Fibroblast of upper back skin (primary cell): ENCODE results near the gene LRFN2.

Experiments
- DNase-seq: peaks from one replicate; pipeline ENCODE4 v3.0.0-alpha.2; 2013

Gene LRFN2

DNA sequence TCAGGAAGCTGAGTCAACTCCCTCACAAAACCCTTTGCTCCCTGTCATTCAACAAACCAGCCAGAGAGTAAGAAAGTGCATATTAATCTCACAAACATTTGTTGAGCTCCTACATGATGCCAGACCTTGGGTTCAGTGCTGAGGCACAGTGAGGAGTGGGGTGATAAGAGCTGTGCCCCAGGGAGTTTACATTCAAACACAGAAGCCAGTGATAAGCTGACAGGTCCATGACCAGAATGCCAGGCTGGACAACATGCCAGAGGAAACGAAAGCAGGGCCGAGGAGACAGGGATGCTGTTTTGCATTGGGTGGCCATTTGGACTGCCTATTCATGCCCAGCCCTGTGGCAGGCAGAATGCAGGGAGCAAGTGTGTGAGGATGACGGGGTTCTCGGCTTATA, 76.7 kb downstream of the LRFN2 start:
- no peak for DNase-seq

DNA sequence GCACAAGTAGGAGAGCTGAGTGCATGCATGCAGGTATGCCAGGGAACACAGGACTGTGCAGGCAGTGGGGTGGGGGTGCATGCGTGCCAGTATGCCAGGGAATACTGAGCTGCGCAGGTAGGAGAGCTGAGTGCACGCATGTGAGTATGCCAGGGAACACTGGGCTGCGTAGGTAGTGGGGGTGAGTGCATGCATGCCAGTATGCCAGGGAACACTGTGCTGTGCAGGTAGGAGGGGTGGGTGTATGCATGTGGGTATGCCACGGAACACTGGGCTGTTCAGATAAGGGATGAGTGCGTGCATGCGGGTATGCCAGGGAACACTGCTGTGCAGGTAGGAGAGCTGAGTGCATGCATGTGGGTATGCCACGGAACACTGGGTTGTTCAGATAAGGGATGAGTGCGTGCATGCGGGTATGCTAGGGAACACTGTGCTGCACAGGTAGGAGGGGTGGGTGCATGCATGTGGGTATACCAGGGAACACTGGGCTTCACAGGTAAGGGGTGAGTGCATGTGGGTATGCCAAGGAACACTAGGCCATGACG, 77.4 kb downstream of the LRFN2 start:
- DNase-seq, result no peak

DNA sequence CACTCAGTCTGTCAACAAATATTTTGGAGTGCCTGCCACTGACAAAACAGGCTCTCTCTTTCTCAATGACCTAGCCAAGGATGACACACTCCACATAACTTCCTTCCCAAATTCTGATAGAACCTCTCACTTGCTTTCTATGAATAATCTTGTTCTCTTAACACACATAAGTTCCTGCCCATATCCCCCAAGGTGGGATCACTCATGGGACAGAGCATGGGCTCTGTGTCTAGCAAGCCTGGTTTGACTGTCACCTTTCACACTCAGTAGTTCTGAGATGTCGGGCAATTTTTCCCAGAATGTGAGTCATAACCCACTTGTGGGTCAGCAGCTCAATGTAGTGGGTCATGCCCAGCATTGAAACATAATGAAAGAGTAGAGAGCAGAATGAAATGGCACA, 78.1 kb downstream of the LRFN2 start:
- DNase-seq, result no peak

DNA sequence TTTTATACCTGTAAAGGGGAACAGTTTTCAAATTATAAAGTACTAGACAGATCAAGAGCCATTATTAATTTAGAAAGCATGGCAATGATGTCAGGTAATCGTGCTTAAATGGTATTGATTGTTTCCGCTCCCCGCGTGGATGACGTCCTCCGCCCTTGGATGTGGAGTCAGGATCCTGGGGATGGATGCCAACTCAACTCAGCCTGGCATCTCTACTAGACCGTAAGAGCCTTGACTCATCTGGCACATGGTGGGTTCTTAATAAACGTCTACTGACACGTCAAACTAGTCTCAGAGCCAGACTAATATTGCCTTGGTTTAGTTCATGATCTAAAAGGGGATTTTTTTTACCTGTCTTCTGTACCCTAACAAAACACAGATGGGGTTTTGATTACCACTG, 80.2 kb downstream of the LRFN2 start:
- no peak for DNase-seq

DNA sequence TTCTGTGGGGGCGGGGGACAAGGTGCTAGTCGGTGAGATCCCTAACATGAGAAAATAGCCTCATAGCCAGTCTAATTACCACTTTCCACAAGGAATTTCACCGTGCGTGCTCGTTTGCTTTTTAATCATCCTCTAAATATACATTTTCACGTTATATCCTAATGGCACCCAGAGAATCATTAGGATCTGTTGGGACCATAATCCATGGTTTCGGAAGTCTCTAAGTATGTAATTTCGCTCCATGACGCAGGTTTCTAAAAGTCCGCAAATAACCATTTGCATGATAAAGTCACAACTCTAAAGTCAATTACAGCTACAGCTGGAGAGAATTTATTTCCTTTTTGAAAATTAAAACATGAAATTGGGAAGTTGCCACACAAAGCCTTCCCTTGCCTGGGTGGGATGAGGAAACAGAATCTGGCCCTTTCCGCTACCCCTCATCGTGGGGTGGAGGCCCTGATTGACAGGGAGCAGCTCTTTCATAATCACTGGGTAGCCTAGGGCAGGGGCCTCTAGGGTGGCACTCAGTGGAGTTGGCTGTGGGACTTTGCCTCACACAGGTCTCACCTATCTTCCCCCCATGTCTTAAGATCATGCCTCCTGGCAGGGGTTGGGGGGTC, 81.9 kb downstream of the LRFN2 start:
- no peak for DNase-seq

DNA sequence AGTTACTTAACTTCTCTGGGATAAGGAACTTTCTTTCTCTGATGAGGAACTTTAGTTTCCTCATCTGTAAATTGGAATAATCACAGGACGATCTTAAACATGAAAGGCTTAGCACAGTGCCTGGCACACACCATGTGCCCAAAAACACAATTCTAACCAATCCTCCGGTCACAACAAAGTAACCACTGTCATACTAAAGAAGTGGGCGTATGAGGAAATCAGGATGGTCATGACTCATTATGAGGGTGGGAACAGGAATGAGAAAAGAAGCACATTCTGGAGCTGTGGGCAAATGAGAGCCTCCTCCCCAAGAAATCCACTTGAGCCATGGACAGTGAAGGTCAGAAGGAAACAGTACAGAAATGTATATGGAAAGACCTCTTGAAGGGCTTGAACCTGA, 82.9 kb downstream of the LRFN2 start:
- no peak for DNase-seq

DNA sequence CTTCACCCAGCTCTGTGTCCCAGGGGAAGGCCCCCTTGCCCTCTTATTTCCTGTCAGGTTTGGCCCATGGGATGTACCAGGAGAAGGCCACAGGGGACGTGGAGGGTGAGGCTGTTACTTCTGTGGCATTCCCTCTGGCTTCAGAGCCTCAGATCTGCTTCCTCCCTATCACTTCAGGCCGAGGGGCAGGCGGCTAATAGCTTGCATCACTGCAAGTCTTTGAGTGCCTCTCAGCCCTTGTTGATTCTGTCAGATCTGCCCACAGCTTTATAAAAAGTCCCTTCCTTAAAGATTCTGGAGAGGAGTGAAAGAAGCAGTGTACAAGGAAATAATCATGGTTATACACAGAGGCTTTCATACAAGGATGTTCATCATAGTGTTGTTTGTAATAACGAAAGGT, 86.9 kb downstream of the LRFN2 start:
- no peak for DNase-seq

DNA sequence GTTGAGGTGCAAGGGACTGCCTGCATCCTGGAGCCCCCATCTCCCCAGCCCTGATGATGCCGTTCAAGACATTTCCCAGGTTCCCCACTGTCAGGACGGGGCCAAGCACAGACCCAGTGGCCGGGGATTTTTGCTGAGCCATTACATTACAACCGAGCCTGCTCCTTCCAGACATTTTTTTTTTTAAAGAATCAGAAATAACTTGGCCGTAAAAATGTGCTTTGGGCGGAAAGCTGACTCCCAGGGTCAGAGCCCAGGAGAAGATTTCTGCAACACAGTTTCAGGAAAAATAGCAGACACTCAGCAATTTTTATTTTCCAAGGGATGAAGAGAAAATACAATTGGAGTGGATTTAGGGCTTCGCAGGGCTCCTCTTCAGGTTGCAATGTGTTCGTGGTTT, 87.9 kb downstream of the LRFN2 start:
- DNase-seq, result no peak

DNA sequence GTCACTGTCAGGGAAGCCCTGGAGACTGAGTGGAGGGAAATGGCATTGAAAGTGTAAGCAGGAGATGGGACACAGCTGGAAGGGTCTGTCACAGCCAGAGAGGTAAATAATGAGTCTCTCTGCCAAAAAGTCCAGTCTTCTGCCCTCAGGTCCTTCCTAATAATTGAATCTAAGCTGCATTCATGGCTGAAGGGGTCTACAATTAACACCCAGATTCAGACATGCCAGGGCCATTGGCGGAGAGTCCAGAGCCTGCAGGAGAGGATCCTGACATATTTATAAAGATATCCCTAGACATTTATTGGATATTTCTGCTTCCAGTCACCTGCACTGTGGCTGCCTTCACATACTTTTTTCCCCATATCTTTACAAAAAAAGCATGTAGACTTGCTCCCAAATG, 89.0 kb downstream of the LRFN2 start:
- DNase-seq, result no peak

DNA sequence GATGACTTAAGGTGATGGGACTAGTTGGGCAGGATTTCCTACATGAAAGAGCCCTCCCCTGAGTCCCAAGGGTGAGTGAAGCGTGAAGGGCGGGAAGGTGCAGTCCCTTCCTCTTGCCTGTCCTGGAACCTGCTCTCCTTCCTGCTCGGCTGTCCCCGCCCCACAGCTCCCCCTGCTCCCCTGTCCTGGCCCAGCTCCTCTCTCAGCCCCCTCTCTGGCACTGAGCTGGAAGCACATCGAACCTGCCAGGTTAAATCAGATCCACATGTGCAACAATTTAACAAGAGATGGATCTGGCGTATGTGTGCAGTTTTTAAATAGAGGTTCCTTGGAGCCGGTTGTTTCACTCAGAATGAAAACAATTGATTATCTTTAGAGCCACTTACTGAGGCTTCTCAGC, 95.0 kb downstream of the LRFN2 start:
- DNase-seq, result no peak

DNA sequence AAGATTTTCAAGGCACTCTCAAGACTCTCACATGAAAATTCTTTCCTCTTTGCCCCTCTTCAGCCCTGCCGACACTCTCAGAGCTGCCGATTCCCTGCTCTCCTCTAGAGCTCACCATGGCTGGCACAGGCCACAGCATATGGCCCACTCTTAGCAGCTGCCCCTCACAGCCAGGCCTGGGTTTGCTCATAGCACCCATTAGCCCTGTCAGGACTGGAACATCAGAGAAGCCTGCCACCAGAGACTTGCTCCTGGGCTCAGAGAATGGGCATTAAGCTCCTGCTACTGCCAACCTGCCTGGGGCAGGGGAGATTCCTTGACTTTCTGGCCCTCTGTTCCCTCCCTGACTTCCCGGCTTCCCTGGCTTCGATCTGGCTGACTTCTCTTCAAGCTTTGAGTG, 96.7 kb downstream of the LRFN2 start:
- DNase-seq, result no peak

DNA sequence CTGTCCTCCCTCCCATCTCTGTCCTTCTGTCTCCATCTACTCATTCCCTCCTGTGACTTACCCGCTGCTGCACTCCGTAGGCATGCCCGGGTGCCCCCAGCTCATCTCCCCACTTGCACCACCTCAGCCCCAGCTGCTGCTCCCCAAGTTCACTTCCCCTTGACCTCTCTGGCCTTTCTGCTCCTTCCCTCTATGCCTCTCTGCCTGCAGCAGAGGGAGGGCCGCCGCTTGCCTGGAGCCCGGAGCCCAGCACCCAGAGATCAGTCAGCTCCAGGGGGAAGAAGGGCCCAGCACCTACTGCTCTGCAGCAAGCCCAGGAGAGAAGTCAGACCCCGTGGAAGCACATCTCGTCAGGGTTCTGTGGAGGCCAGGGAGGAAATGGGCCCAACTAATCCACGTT, 97.4 kb downstream of the LRFN2 start:
- no peak for DNase-seq

DNA sequence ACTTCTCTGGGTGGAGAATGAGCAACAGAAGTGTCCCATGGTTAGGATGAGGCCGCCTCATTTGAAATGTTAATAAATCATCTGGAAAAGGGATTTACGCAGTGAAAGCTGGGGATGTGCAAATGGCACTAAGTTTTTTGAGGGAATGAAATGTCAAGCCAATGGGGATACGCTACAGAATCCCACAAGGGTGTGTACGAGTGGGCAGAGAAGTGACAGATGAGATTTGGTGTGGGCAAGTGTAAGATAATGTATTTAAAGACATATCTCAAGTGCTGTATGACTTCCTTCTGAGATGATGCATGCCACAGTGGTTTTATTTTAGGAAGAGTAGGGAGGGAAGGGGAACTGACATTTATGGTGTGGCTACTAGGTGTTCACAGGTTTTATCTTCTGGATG, 100.6 kb downstream of the LRFN2 start:
- DNase-seq, result no peak

DNA sequence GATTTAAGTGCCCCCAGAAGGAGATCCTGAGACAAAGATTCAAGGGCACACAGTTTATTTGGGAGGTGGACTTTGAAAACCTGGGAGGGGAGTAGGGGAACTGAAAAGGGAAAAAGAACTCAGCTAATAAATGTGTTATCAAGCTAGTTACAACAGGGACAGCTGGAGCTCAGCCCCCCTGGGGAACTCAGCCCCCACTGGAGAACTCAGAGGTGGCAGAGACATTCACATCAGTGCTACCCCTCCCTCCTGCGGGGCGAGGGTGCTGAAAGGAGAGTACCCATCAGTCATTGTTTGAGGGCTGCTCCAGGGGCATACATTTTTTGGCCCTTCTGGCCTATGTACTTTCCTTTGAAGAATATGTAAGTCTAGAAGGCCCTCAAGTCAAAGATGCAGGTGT, 101.4 kb downstream of the LRFN2 start:
- no peak for DNase-seq

DNA sequence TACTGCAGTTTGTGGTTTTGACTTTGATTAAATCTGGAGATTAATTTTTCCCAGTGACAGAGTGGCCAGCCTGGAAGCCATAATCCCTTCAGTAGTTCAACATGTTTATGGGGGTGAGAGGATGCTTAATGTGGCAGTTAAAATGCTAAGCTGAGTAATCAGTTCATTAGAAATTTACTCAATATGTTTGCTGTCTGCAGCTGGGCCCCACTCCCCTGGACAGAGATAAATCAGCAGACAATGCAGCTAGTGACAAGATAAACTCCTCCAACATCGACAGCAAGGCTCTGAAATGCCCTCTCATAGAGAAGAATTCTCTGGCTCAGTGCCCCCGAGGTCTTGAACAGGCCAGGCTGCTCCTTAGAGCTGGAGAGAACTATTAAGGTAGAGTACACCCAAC, 101.9 kb downstream of the LRFN2 start:
- DNase-seq, result no peak

DNA sequence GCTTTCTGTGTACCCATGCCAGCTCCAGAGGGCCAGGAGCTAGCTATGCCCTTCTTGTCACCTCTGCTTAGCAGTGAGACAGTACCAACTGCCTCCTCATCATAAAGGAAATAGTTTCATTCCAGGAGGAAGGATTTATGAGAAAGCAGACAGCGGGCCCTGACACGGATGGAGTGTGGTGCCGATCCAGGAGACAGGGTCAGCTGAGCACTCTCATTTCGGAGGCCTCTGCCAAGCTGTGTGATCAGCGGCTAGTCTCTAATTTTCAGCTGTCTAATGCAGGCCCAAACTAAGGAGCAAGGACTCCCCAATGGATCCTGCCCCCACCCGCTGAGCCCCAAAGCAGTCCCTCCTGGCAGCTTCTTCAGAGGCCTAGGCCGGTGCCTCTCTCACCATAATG, 103.1 kb downstream of the LRFN2 start:
- no peak for DNase-seq

DNA sequence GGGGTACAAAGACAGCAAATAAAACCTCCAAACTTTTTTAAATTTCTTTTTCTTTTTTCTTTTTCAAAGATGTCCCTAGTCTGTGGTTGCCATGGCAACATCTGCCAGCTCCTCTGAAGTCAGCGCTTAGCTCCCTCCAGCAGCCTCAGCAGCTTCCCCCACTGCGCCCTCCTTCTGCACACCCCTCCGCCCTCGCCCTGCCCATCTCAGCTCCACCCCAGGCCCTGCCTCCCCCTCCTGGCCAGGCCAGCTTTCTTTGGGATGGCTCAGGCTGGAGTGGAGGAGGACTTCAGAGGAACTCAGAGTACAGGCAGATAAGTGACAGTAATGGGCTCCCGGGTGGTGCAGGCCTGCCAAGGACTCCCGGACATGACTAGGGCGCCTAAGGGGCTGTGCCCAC, 104.6 kb downstream of the LRFN2 start:
- DNase-seq, result no peak

DNA sequence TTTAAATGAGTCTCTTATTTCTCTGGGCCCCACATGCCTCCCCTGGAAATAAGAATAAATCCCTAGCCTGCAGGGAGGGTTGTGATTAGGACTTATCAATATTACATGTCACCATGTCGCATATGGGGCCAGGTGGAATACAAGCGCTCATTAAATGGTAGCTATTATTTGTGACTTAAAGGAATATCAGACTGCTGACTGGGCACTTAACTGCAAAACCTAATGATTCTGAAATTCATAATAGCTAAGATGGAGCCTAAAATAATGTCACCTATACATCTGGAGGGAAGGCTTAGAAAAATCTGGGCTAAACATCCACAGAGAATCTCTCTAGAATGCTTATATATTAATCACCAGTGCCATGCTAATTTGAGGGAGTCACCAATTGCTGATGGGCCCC, 106.5 kb downstream of the LRFN2 start:
- DNase-seq, result no peak

DNA sequence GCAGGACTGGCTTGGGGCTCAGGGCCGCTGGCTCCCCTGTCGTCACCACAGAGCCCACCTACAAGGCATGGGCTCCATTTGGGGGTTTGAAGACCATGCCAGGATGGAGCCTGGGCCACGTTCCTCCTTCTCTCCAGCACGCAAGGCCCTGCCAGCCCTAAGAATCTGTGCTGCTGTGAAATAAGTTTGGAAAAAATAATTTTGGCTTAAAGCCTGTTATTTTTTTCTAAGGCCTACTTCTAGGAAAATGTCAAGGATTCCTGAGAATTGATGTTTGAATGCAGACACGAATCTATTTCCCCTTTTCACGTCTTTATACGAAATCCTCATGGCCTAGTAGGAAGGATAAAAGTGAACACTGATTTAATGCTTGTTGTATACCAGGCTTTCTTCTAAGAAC, 107.5 kb downstream of the LRFN2 start:
- DNase-seq, result no peak

DNA sequence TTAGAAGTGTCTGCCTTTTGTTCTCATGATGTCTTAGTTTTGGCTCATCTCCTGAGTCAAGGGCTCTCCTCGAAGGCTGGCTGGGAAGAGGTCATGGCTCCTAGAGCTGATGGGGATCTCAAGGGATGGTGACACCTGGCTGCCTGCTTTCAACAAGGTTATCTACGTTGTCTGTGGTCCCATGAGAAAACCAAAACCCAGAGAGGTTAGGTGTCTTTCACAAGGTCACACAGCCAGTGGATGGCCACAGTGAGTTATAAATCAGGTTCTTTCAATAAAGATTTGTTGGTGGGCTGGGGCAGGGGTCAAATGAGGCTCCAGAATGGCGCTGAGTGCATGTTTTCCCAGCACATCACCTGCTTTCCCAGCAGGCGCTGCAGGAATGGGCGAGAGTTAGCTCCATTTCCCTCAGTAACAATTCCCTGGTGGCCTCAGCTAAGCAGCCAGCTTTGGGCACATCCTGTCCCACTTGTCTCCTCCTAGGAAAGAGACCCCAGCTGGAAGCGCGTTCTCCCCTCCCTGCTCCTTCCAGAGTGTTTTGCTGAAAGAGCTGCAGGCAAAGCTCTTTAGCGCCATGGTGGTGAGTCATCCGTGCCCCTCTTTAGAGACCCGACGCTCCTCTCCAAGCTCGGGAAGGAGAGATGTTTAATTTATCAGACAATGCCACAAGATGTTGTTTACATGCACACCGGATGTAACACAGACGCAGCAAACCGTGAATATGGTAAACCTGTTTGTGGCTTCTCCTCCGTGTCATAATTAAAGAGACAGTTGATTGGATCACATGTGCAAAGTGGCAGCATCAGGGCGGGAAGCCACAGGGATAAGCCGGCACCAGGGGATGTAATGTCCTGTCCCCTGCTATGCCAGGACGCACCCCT, 109.7 kb downstream of the LRFN2 start:
- no peak for DNase-seq

DNA sequence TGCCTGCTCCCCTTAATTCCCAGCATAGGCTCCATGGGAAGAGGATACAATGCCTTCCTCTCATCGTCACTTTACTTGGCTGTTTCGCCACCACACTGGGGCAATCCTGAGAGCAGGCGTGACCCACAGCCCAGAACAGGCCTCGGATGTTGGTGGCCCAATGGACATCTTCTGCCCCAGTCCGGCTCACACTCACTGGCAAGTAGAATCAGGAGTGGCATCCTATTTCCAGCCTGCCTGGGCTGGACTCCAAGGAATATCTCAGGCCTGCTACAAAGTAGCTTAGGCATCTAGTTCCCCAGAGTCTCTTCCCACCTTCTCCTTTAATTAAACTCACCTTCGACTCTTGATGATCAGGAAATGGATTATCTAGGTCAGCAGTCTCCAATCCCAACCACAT, 110.5 kb downstream of the LRFN2 start:
- DNase-seq, result no peak

DNA sequence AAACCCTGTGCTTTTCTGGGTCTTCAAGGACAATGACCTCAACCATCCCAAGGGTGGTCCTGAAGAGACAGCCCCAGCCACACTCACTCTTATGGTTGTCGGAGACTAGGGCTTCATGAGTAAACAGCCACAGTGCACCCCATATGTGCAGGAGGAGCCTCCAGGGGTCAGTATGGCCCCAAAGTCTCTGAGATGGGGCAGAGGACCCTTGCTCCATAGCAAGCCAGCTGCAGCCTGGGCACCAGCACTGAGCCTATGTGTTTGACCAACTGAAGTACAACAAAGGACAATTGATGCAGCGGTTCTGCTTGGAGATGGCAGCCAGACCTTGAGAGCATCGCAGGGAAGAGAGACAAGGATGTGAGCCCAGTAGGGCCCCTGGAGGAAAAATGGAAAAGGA, 112.2 kb downstream of the LRFN2 start:
- DNase-seq, result no peak

DNA sequence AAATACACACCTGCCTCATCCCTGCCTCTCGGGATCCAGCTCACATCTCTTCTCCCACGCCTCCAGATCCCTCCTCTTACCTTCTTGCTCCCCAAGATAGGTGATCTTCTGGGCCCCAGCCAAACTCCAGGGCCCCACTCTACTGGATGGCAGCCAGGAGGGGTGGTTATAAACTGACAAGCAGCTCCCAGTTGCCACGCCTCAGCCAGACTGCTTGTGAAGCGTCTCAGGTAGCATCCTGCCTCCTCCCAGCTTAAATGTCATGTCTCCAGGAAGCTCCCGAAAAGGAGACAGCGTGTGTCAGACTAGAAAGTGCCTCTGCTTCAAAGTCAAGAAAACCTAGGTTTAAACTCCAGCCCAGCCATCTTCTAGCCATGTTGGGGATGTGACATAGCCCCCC, 114.1 kb downstream of the LRFN2 start:
- DNase-seq, result no peak

DNA sequence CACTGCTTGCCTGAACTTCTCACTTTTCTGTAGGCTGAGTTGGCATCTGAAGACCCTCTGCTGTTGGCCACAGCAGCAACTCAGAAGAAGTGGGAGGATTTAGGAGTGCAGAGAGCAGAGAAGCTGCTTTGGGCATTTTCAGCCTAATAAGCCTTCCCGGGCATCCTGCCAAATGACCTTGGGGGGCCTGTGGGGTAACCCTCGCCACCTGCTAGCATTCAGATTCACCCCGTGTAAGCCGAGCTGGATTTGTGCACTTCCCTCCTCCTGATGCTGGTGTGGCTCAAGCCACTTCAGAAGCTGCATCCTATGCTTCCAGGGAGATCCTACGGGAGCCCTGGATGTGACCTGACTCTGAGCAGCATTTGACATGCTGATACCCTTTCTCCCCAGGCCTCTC, 114.8 kb downstream of the LRFN2 start:
- no peak for DNase-seq

DNA sequence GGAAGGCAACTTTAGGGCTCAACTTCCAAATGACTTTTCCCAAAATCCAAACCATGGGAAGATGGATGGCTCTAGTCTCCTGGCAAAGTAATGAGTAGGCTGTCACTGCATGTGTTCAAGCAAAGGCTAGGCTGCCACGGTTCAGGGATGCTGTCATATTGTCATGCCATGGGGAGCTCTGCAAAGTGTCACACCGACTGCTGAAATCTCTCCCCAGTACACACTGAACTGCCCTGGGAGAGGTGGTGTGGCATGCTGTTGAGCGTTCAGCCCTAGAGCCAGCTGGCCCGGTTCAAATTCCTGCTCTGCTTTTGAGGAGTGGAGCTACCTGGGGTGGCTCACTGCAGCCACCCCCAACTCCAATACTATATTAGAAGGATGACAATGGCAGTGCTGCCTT, 115.9 kb downstream of the LRFN2 start:
- no peak for DNase-seq
